CMK (cell line): ENCODE results near the gene ZC3H7B.

ENCODE experiments used
- DNase-seq: peaks from one replicate; pipeline ENCODE4 v3.0.0-alpha.2; 2010; ENCODE audit warnings: low read depth

The ZC3H7B gene

GRCh38 chr22:41327124-41327523 lies 25.8 kb downstream of the ZC3H7B start:
- DNase-seq = no peak

- no peak for DNase-seq
These were observed 28.8 kb downstream of the ZC3H7B start for GRCh38 chr22:41330169-41330568.

GRCh38 chr22:41332217-41332939 lies 31.1 kb downstream of the ZC3H7B start:
- no peak for DNase-seq

DNA sequence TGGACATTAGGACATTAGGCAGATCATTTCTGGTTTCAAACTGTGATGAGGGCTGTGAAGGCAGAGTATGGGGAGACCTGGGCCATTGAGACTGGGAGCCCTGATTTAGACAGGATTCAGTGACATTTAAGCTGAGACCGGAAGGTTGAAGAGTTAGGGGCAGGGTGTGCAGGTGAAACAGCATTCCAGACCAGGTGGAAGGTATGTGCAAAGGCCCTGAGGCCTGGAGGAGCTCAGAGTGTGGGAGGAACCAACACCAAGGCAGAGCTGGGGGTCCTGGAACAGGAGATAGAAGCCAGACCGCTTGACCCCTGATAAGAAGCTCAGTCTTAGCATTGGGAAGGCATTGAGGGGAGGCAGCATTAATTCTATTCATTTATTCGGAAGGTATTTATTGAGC lies 32.5 kb downstream of the ZC3H7B start:
- no peak for DNase-seq

DNA sequence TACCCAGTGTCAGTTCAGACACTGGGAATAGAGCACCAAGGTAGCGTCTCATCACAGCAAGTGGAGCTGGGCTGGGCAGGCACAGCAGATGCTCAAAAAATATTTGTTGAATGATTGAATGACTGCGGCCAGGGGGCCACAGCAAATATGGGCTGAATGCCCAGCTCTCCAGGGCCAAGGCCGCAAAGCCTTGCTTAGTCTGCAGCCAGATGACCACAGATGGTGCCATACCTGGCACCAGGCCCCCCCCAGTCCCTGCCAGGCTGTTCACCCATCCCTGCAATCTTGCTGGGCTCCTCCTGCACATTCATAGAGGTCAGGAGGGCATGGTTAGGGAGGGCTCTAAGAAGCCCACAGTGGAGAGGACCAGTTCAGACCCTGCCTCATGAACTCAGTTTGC lies 32.9 kb downstream of the ZC3H7B start:
- DNase-seq = no peak

- DNase-seq = no peak
These were observed 33.8 kb downstream of the ZC3H7B start for GRCh38 chr22:41334951-41335635.

GRCh38 chr22:41338614-41339212 lies 37.4 kb downstream of the ZC3H7B start:
- no peak for DNase-seq

DNA sequence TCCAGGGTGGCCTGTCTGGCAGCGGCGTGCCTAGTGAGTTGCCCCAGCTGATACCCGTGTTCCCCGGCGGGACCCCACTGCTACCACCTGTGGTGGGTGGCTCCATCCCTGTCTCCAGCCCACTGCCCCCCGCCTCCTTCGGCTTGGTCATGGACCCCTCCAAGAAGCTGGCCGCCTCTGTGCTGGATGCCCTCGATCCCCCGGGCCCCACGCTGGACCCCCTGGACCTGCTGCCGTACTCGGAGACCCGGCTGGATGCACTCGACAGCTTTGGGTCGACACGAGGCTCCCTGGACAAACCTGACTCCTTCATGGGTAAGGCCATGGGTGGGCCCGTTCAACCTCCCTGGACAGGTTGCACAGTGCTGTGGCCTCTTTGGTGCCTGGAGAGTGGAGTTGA lies 38.5 kb downstream of the ZC3H7B start:
- DNase-seq = no peak

DNA sequence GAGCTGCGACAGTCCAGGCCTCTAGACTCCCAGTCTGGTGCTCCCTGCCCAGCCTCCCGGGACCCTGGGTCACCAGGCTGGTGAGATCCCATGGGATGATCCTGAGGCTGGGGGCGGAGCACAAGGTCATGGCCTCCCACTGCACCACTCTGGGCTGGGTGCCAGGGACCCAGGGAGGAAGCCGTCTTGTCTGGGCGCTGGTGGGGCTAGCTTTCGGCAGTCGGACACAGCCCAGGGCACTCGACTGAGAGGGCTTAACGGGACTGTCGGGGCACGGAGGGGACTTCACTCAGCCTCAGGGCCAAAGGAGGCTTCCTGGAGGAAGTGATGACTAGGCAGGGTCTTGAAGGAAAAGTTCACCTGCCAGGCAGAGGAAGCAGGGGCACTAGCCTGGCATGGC lies 39.0 kb downstream of the ZC3H7B start:
- no peak for DNase-seq

- no peak for DNase-seq
These were observed 39.7 kb downstream of the ZC3H7B start for GRCh38 chr22:41341012-41341411.

DNA sequence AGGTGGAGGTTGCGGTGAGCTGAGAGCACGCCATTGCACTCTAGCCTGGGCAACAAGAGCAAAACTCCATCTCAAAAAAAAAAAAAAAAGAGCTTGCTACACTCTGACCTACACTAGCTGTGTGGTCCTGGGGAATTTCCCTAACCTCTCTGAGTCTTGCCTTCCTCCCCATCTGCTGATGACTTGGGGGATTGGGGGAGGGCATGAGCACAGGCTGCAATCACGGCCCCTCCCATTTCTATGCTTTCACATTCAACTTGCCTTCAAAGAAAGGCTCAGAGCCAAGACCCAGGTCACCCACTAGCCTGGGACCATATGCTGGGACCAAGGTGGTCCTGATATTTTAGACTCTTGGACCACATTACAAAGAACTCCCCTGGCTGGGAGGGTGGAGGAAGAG lies 40.7 kb downstream of the ZC3H7B start:
- no peak for DNase-seq

DNA sequence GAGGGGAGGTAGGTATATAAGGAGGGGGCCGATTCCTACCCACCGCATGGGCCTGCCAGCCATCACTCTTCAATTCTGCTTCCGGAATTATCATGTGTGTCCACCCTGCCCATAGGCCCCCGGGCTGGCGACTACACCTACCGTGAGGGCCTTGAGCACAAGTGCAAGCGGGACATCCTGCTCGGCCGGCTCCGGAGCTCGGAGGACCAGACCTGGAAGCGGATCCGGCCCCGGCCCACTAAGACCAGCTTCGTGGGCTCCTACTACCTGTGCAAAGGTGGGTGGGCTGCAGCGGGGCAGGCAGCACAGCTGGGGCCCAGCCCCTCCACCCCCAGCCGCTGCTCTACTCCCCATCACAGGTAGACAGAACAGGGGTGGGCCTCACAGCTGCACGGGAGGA lies 42.0 kb downstream of the ZC3H7B start:
- DNase-seq = no peak

DNA sequence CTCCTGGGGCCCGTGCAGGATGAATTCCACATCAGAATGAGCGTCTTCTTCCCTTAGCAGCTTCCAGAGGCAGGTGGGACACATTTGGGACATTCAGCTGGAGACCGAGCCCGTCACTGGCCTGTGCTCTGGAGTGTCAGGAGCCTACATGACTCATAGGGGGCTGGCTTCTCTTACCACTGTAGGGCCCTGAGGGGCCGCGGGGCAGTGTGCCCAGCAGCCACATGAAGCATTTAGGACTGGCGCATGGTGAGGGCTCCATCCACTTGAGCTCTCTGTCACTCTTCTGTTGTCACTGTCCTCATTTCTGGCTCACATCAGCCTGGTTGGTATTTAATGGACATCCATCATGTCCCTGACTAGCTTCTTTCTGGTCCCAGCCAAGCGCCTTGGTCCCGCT lies 42.4 kb downstream of the ZC3H7B start:
- DNase-seq = no peak

DNA sequence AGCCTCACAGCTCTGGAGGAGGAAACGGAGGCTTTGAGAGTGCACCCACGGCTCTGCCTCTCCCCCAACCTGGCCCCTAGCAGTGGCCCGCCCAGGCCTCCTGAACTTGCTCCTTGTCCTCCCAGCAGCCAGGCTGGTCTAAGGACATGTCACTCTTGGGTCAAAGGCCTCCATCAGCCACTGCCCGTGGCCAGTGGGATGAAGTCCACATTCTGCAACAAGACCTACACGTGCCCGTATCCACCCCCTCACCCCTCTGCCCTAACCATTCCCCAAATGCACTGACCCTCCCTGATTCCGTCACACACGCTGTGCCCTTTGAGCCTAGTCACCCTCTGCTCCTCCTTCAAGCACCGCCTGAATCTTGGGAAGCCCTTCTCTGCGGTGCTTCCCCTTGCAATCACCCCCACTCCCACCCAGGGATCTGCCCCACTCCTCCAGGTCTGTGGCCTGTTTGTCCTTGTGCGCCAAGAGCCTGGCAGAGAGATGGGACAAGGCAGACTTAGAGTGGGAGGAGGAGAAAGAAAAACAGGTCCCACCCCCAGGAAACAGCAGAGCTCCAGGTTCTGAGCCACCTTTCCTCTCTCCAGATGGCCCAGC lies 43.0 kb downstream of the ZC3H7B start:
- no peak for DNase-seq

- DNase-seq = no peak
These were observed 44.5 kb downstream of the ZC3H7B start for GRCh38 chr22:41345807-41346335.

DNA sequence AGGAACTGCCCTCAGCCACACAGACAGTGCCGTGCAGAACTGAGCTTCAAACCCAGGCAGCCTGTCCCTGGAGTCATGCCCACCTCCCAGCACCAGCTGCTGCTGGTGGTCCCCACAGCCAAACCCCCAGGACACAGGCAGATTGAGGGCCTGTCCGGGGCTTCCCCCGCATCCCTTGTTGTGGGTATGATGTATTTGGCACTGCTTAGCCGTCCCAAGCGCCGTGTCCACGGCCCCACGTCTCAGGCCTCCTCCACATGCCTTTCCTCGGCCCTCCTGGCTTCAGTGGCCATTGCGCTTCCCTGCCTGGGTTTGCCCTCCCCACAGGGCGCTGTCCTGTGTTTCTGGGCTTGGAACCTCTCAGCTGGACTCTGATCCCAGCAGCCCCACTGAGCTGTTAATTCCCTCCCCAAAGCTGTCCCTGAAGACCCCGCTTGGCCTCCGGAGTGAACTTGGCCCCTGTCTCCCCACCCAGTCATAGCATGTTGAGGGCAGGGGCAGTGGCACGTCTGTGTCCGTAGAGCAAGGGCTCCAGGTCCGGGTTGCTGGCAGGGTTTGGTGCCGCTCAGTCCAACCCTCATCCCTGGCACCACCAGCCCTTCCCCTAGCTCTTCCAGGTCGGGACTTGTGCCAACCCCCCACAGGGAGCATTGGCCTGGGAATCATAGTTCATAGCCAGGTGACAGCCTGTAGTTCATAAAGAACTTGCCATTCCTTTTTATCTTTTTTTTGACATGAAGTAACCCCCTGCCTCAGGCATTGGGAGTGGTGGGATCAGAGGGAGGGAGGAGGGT lies 45.9 kb downstream of the ZC3H7B start:
- no peak for DNase-seq

GRCh38 chr22:41348964-41349484 lies 47.7 kb downstream of the ZC3H7B start:
- no peak for DNase-seq

- DNase-seq = no peak
These were observed 48.8 kb downstream of the ZC3H7B start for GRCh38 chr22:41350087-41350486.

GRCh38 chr22:41351011-41351410 lies 49.7 kb downstream of the ZC3H7B start:
- DNase-seq = no peak

DNA sequence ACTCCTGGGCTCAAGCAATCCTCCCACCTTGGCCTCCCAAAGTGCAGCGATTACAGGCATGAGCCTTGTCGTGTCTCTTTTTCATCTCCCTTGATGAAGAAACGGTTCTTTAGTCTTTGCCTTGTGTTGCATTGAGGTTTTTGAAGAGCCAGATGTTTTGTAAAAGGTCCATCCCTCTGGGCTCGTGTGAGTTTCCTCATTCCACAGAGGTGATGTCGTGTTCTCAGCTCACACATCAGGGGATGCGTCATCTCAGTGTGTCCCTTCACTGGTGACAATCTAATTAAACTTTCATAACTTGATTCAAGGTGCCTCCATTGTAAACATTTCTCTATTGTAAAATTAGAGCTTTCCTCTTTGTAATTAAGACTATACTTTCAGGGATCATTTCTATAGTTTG lies 50.7 kb downstream of the ZC3H7B start:
- no peak for DNase-seq

- DNase-seq = no peak
These were observed 52.7 kb downstream of the ZC3H7B start for GRCh38 chr22:41353862-41354575.
